ENCODE results near the gene UBA3.

The UBA3 gene

DNA sequence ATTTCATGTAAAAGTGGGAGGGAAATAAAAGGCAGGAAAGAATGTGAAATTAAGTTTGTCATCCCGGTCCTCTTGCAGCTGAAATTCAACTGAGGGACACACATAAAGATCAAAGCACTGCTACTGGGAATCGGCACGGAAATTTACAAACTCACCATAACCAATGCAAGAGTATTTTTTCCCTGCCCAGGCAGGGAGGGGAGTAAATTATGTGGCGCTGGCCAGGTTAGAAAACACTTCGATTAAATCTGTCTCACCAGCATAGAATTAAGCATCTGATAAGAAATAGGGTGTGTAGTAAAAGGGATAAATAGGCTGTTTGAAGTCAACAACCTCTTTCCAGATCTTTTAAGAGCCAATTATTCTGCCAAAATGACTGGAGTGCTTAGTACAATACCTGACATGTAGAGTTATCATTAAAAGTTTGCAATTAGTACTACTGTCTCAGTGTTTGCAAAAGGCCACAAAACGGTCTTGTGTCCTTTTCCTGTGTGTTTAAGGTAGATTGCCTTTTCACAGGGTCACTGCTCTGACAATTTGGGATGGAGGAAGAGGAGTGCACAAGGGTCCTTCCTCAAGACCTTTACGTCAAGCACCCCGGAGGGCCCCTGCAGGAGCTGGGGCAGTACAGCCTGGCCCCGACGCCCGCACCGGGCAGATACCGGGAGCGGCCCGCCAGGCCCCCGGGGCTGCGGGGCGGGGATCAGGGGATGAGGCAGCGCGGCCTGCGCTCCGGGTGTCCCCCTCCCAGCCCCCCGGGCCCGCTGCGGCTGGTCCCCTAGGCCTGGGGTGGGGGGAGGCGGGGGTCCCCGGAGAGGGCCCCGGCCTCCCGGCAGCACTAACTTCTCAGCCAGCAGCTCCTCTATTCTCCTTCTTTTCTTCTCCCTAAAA, 651 bp downstream of the UBA3 start:
- TF ChIP-seq, protein P1, sequence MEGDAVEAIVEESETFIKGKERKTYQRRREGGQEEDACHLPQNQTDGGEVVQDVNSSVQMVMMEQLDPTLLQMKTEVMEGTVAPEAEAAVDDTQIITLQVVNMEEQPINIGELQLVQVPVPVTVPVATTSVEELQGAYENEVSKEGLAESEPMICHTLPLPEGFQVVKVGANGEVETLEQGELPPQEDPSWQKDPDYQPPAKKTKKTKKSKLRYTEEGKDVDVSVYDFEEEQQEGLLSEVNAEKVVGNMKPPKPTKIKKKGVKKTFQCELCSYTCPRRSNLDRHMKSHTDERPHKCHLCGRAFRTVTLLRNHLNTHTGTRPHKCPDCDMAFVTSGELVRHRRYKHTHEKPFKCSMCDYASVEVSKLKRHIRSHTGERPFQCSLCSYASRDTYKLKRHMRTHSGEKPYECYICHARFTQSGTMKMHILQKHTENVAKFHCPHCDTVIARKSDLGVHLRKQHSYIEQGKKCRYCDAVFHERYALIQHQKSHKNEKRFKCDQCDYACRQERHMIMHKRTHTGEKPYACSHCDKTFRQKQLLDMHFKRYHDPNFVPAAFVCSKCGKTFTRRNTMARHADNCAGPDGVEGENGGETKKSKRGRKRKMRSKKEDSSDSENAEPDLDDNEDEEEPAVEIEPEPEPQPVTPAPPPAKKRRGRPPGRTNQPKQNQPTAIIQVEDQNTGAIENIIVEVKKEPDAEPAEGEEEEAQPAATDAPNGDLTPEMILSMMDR (IDR thresholded peaks at IDR 0.05), result no peak
- DNase-seq, result peak; percentile 40
- Mint-ChIP-seq H3K9me3 (no peaks in the 10 kb centered on the region), H3K27me3 (ENCODE audit: low read depth, poor library complexity) (no peaks in the 10 kb centered on the region), H3K27ac (peak overlapping the region; percentile 65), H3K4me1 (peaks cover 66% of the 10 kb centered on the region), H3K36me3 (ENCODE audit: low read depth) (peaks cover 27% of the 10 kb centered on the region), H3K4me3 (peak overlapping the region; percentile 90)

DNA sequence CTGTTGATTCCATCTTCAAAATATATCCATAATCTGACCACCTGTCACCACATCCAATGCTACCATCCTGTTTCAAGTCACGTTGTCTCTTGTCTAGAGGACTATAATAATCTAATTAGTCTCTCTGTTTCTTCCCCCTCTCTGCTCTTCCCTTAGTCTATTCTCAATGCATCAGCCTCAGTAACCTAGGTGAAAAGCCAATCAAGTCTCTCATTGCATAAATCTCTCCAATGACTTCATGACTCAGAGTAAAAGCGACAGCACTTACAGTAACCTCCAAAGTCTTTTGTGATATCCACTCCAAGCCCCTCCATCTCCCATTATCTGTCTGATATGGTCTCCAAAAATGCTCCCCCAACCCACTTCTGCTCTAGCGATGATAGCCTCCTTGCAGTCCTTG, 7.2 kb downstream of the UBA3 start:
- Mint-ChIP-seq H3K9me3 (no peaks in the 10 kb centered on the region), H3K36me3 (ENCODE audit: low read depth) (peaks cover 62% of the 10 kb centered on the region), H3K4me3 (no peak overlapping the region), H3K4me1 (peaks cover 9% of the 10 kb centered on the region), H3K27me3 (ENCODE audit: low read depth, poor library complexity) (no peaks in the 10 kb centered on the region), H3K27ac (peak overlapping the region; percentile 0)
- no peak for DNase-seq
- TF ChIP-seq, protein P1 (IDR thresholded peaks at IDR 0.05), result no peak

DNA sequence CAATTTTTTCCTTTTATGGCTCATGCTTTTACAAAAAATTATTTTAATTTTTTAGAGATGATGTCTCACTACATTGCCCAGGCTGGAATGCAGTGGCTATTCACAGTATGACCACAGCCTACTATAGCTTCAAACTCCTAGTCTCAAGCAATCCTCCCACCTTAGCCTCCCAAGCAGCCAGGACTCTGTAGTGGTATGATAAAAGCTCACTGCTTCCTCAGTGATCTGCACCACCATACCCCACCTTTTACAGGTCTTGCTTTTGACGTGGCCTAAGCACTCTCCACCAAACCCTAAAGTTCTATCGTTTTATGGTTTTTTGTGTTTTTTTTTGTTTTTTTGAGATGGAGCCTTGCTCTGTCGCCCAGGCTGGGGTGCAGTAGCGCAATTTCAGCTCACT, 14.0 kb downstream of the UBA3 start:
- Mint-ChIP-seq H3K4me1 (no peaks in the 10 kb centered on the region), H3K9me3 (no peaks in the 10 kb centered on the region), H3K4me3 (no peak overlapping the region), H3K27me3 (ENCODE audit: low read depth, poor library complexity) (no peaks in the 10 kb centered on the region), H3K36me3 (ENCODE audit: low read depth) (peaks cover 56% of the 10 kb centered on the region), H3K27ac (no peak overlapping the region)
- TF ChIP-seq, protein P1 (IDR thresholded peaks at IDR 0.05), result no peak
- DNase-seq, result no peak

DNA sequence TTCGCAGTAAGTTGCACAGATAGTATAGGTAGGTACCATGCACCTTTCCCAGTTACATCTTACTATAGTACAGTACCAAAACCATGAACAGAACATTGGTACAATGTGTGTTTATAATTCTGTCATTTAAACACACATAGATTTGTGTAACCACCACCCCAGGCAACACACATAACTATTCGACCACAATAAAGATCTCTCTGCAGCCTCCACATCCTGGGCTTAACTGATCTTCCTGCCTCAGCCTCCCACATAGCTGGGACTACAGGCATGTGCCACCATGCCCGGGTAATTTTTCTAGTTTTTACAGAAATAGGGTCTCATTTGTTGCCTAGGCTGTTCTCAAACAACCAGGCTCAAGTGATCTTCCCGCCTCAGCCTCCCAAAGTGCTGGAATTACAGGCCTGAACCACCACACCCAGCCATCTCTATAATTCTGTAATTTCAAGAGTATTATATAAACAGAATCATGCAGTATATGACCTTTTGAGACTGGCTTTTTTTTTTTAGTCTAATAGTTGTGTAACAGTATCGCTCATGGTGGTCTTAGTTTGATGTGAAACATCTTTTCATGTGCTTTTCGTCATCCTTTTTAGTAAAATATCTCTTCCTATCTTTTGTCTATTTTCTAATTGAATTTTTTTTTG, 14.7 kb downstream of the UBA3 start:
- TF ChIP-seq, protein P1 (IDR thresholded peaks at IDR 0.05), result no peak
- Mint-ChIP-seq H3K27ac (peak overlapping the region; percentile 5), H3K4me3 (no peak overlapping the region), H3K36me3 (ENCODE audit: low read depth) (peaks cover 56% of the 10 kb centered on the region), H3K4me1 (no peaks in the 10 kb centered on the region), H3K27me3 (ENCODE audit: low read depth, poor library complexity) (no peaks in the 10 kb centered on the region), H3K9me3 (no peaks in the 10 kb centered on the region)
- no peak for DNase-seq

DNA sequence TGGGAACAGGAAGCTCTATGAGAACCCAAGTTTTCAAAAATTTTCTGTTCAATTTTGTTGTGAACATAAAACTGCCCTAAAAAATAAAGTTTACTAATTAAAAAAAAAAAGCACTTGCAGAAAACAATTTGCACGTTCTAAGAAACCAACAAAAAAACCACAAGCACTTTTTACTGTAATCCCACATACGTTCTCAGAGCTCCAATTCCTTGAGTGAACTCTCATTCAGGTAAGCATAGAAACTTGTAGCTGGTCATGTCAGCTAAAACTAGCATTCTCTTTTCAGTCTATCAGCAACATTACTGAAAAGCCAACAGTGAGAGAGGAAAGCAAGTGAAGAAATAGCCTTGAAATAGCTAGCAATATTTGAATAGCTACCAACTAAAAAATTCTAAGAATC, 16.5 kb downstream of the UBA3 start:
- DNase-seq, result no peak
- no peaks in the 10 kb centered on the region for H3K27me3 Mint-ChIP-seq (ENCODE audit: low read depth, poor library complexity)
- H3K9me3 Mint-ChIP-seq, result no peaks in the 10 kb centered on the region
- TF ChIP-seq, protein P1 (IDR thresholded peaks at IDR 0.05), result no peak
- no peak overlapping the region for H3K4me3 Mint-ChIP-seq
- peak overlapping the region; percentile 25 for H3K27ac Mint-ChIP-seq
- H3K36me3 Mint-ChIP-seq (ENCODE audit: low read depth), result peaks cover 66% of the 10 kb centered on the region
- no peaks in the 10 kb centered on the region for H3K4me1 Mint-ChIP-seq

All from nephron progenitor cell (in vitro differentiated cells).